D721Med (cell line): ENCODE results near the gene ZMYND12.

ENCODE experiments used
- DNase-seq: peaks from one replicate; pipeline ENCODE4 v3.0.0; 2011; ENCODE audit warnings: low spot score; ENCODE audit not compliant: insufficient read length
- FAIRE-seq: peaks from 2 replicates; lab custom pipeline; 2011; peaks lifted over from hg19 to GRCh38; lab: Jason Lieb, UNC
- TF ChIP-seq, protein P1 (sequence below): IDR thresholded peaks from 2 replicates; pipeline ENCODE4 v1.5.1; 2012; ENCODE audit warnings: mild to moderate bottlenecking, control low read depth; ENCODE audit not compliant: insufficient read depth; ENCODE audit errors: missing control alignments

Gene ZMYND12

DNA sequence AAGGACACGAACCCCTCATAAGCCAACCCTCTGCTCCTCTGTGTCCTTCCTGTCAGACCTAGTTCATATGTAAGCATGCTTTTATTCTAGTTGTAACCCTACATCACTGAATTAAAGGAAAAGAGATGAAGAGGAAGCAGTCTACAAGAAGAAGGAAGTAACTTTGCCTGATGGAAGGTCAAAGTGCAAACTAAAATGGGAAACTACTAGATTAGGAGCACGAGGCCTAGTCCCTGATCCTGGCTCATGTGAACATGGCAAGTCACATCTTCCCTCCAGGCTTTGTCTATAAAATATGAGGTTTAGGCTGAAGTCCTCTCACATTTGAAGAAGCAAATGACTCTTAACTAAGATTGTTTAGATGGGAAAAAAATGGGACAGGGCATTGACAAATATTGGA is 13.2 kb downstream of the ZMYND12 start:
- TF ChIP-seq, protein P1, sequence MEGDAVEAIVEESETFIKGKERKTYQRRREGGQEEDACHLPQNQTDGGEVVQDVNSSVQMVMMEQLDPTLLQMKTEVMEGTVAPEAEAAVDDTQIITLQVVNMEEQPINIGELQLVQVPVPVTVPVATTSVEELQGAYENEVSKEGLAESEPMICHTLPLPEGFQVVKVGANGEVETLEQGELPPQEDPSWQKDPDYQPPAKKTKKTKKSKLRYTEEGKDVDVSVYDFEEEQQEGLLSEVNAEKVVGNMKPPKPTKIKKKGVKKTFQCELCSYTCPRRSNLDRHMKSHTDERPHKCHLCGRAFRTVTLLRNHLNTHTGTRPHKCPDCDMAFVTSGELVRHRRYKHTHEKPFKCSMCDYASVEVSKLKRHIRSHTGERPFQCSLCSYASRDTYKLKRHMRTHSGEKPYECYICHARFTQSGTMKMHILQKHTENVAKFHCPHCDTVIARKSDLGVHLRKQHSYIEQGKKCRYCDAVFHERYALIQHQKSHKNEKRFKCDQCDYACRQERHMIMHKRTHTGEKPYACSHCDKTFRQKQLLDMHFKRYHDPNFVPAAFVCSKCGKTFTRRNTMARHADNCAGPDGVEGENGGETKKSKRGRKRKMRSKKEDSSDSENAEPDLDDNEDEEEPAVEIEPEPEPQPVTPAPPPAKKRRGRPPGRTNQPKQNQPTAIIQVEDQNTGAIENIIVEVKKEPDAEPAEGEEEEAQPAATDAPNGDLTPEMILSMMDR: no peak
- DNase-seq: no peak

DNA sequence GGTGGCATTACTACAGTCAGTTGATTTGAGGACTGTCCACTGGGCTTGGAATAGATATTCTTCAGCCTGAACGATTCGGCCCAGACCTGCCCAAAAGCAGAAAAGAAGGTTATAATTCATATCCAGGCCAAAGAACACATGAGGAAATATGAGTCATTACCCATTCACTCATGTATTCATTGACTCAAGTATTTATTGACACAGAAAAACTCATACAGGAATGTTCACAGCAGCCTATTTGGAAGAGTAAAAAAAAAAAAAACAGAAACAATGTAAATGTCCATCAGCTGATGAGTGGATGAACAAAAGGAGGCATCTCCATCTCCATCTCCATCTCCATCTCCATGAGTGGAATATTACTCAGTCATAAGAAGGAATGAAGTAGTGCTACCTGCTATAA is 15.9 kb downstream of the ZMYND12 start:
- FAIRE-seq (no peak), DNase-seq (no peak)
- TF ChIP-seq, protein P1: no peak

More for the DNA sequence above, 13.2 kb downstream of the ZMYND12 start:
- no peak for FAIRE-seq

DNA sequence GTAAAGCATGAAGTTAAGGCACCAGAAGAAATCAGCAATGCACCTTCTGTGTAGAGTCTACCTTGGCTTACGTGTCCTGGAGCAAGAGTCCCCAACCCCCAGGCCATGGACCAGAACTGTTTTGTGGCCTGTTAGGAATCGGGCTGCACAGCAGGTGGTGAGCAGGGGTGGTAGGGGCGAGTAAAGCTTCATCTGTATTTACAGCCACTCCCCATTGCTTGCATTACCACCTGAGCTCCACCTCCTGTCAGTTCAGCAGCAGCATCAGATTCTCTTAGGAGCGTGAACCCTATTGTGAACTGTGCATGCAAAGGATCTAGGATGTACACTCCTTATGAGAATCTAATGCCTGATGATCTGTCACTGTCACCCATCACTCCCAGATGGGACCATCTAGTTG is 21.5 kb downstream of the ZMYND12 start:
- TF ChIP-seq, protein P1: no peak
- DNase-seq (no peak), FAIRE-seq (no peak)

DNA sequence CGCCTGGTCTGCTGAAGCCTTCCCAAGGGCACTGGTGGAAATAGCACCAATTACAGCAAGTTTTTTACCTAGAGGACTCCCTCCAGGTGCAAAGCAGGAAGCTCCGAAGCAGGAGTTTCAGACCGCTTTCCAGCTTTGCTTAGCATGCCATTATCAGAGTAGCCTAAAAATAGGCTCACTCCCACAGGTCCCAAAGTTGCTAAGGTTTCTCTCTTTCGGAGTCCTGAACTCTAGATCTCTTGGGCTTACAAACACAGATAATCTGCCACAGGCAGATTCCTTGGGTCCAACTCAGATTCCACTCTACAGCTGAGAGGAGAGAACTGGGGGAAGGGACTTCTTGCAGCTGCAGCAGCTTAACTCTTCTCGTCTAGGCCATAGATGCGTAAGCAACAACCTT is 22.5 kb downstream of the ZMYND12 start:
- FAIRE-seq (no peak), DNase-seq (no peak)
- TF ChIP-seq, protein P1: no peak

DNA sequence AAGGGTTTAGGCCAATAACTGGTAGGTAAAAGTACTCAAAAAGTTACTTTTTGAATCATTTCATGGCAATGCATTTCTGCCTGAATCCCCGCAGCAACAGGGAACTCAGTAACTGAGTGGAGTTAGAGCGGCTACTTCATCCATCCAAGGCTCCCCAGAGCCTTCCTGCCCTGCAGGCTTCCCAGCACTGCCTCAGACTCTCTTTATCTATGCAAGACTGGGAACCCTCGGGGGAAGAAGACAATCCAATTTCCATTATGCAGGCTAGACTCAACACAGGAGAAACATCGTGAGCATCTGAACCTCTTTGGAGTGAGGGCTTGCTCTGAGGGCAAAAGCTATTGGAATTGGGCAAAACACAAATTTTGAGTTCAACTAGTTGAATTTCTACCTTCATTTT is 23.1 kb downstream of the ZMYND12 start:
- TF ChIP-seq, protein P1: no peak
- FAIRE-seq (no peak), DNase-seq (no peak)

DNA sequence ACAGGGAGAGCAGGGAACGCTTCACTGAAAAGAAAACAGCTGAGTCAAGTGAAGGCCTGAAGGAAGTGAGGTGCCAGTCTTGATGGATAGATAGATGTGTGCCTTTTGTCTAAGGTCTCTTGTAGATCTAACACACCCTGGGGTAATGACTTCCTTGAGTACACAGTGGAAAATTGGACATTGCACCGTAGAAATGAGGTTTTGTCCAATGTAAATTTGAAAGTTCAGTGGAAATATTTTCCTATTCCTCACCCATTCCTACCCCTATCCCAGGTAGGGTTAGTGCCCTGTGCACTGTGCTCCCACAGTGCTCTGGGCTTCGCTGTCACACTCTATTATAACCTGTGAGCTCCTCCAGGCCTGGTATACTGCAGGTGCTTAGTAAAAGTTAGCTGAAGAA is 24.3 kb downstream of the ZMYND12 start:
- no peak for FAIRE-seq
- no peak for DNase-seq
- TF ChIP-seq, protein P1: no peak

DNA sequence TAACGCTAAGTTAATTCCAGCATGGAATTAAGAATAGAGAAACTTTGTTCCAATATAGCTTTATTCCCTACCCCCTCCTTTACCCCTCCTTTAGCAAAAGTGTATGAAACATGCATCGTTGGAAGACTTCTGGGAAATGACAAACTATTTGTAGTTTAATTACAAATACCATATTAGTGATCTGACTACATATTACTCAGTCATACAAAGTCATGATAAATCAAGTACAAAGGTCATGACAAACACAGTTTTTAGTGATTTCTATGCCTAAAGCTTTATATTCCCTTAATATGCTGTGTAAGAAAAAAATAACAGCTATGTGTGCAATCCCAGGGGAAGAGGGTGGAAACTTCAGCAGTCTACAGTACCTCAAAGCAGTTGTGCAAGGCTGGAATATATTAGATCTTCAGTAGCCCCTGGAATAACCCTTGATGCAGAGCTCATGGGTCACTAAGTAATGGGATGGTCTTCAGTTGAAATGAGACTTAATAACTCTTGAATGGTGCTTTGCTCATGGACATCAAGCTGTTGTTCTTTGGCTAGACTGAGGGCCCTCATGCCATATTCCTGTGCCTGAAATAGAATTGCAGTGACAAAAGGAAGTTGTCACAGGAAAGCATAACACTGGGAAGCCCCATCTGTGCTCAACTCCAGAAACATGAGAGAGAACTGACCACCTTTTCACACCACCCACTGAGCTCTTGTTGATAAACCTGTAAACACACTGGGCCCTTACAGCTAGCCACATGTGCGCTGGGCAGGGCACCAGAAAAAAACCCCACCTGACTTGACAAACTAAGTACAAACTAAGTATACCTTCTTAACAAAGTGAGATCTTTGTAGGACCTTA is 25.3 kb downstream of the ZMYND12 start:
- DNase-seq: no peak
- TF ChIP-seq, protein P1: no peak
- no peak for FAIRE-seq
